HG03139 (cell line): ENCODE results near the gene MYEF2.

Experiments
- ATAC-seq: cut with Tn5 transposase; IDR thresholded peaks from one replicate; pipeline ENCODE4 v1.9.1; 2021; ENCODE audit not compliant: unreplicated experiment

Gene MYEF2

GRCh38 chr15:48090115-48090514, 88.0 kb downstream of the MYEF2 start:
- ATAC-seq, result no peak

DNA sequence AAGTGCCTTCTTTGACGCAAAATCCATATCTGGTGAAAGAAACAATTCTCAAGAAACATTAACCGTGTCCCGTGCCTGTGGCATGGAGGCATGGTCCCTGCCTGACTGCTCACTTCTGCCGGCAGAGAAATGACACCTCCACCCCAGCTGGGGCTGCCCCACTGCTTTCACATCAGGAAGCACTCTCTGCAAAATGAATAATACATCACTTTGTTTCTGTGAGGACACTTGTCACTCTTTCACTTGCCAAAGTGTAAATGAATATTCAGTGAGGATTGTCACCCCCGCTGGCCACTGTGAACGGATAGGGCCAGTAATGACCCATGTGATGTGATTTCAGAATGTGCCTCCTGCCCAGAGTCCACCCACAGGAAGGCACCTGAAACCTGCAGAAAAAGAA, 88.4 kb downstream of the MYEF2 start:
- ATAC-seq, result no peak

DNA sequence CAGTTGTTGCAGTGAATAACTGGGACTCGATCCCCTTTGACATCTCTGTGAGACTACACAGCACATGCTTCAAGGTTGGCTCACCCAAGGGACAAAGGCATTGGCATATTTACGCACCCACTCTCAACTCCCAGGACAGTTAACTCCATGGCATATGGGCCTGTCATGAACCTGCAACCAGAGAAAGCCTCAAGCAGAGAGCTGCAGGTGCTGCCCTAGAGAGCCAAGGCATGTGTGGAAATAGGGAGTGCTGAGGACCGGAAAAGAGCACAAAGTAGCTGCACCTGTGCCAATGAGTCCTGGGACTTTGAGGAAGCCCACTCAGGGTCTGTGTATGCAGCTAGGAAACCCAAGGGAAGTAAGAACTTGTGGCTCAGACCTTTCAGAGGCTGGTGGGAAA, 90.3 kb downstream of the MYEF2 start:
- no peak for ATAC-seq

DNA sequence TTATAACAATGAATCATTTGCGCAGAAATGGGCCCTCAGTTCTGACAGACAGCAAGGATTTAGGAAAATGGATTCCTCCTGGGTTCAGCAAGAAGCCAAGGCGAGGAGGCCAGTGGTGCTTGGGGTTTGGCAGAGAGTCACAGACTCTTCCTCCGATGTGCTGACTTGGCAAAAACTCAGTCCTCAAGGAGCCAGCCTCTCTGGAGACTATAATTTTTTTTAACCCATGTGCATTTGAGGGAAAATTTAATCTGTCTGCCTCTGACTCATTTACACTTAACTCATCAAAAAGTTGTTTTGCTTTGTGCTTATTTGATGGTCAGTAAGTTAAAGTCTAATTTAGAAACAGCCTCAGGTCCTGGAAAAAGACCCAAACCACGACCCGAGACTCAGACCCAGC, 91.5 kb downstream of the MYEF2 start:
- ATAC-seq, result no peak

DNA sequence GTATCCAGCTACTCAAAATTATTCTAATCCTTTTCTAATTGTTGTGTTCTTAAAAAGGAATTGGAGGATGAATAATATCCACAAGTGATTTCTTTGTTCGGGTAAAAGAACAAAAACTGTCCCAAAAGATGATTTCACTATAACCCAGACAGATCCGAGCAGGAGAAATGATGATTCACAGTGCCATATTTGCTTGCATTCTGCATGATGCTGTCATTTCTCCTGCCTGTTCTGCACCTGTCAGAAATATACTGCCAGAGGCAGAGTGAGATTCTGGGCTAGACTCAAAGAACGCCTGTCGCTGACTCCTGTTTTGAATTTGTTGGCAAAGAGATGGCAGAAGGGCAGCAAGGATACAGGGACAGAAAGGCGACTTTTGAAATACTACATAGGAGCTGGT, 92.0 kb downstream of the MYEF2 start:
- ATAC-seq, result no peak

DNA sequence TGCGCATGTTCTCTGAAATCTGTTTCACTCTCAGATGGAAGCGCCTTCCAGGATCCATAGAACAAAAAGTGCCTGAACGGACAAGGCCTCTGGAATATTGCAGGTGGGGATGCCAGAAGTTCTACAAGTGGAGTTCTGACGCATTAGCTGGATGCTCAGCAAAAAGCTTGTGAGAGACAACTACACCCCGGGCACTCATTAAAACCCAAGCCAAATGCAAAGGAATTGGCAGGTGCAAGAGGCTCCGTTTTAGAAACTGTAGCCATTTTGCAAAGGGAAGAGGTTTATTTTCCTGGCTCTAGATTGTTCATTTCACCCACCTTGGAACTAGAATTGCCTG, 92.5 kb downstream of the MYEF2 start:
- no peak for ATAC-seq

GRCh38 chr15:48084759-48085590, 93.1 kb downstream of the MYEF2 start:
- ATAC-seq, result no peak
